Activated T-helper 1 cell treated with Interleukin-2 at 50 U/mL for 16 hours (primary cell): ENCODE measurements around the gene ADA.

Source experiments
- DNase-seq: peaks from one replicate; pipeline ENCODE4 v3.0.0-alpha.2; 2020; ENCODE audit warnings: low read depth

ADA gene

GRCh38 chr20:44580581-44581268, 70.8 kb downstream of the ADA start:
- DNase-seq, result no peak

- DNase-seq, result no peak
These were observed 72.0 kb downstream of the ADA start for GRCh38 chr20:44579313-44580081.

- no peak for DNase-seq
These were observed 75.2 kb downstream of the ADA start for GRCh38 chr20:44576297-44576696.

GRCh38 chr20:44574372-44574771, 77.1 kb downstream of the ADA start:
- no peak for DNase-seq

GRCh38 chr20:44573501-44573869, 78.0 kb downstream of the ADA start:
- DNase-seq, result no peak

GRCh38 chr20:44572551-44573500, 78.7 kb downstream of the ADA start:
- no peak for DNase-seq

GRCh38 chr20:44571362-44571988, 80.0 kb downstream of the ADA start:
- DNase-seq, result no peak

- DNase-seq, result no peak
These were observed 81.1 kb downstream of the ADA start for GRCh38 chr20:44570367-44570766.
